H1 (cell line): ENCODE measurements around the gene NME9. TPM values are rescaled to one million over a fixed set of nuclear protein-coding genes. Genes with fewer than 3 reads are reported as not detected.

ENCODE experiments used
- CTCF ChIA-PET: fragments of 300-600 bp; sonication (Branson Sonifier 250); formaldehyde crosslinking; loops from one replicate; lab custom pipeline; 2021; ENCODE audit not compliant: partially characterized antibody; lab: Charles Lee
- POLR2A ChIA-PET: fragments of 300-600 bp; sonication (Branson Sonifier 250); formaldehyde crosslinking; loops from one replicate; lab custom pipeline; 2021; ENCODE audit warnings: inconsistent platforms; ENCODE audit not compliant: partially characterized antibody; lab: Charles Lee
- DNase-seq, 2 experiments: peaks; one replicate each; pipeline versions ENCODE4 v3.0.0 to v3.0.0-alpha.2; 2010 to 2022; ENCODE audit warnings: low spot score in 2 of 2, low read depth in 1 of 2, mixed read lengths in 1 of 2
- FAIRE-seq: peaks from 2 replicates; lab custom pipeline; 2011; peaks lifted over from hg19 to GRCh38; lab: Jason Lieb, UNC
- H2AFZ ChIP-seq: 2 replicates; pipeline ENCODE4 v1.8.1; 2012; ENCODE audit warnings: low read length, inconsistent platforms
- H2AK5ac ChIP-seq: 2 replicates; pipeline ENCODE4 v1.6.1; 2013; ENCODE audit warnings: low read depth, low read length
- H2BK120ac ChIP-seq: replicated peaks from 2 replicates; pipeline ENCODE3; 2013; ENCODE audit warnings: low read depth, low read length, inconsistent platforms
- H2BK12ac ChIP-seq: 2 replicates; pipeline ENCODE4 v1.6.1; 2013; ENCODE audit warnings: low read depth, low read length
- H2BK15ac ChIP-seq: 2 replicates; pipeline ENCODE4 v1.6.1; 2013; ENCODE audit warnings: low read length
- H2BK20ac ChIP-seq: 2 replicates; pipeline ENCODE4 v1.6.1; 2013; ENCODE audit warnings: low read length
- H2BK5ac ChIP-seq: 2 replicates; pipeline ENCODE4 v1.6.1; 2013; ENCODE audit warnings: low read depth, low read length
- H3K14ac ChIP-seq: 2 replicates; pipeline ENCODE4 v1.6.1; 2013; ENCODE audit warnings: inconsistent platforms; ENCODE audit not compliant: insufficient read length
- H3K18ac ChIP-seq: 2 replicates; pipeline ENCODE4 v1.6.1; 2013; ENCODE audit warnings: low read length; ENCODE audit errors: extremely low read depth
- H3K23ac ChIP-seq: 2 replicates; pipeline ENCODE4 v1.6.1; 2013; ENCODE audit warnings: inconsistent platforms; ENCODE audit not compliant: insufficient read length
- H3K23me2 ChIP-seq: 2 replicates; pipeline ENCODE4 v1.6.1; 2013; ENCODE audit warnings: low read depth, low read length
- H3K27ac ChIP-seq: 2 replicates; pipeline ENCODE4 v1.6.1; 2011; ENCODE audit warnings: low read depth, low read length, inconsistent platforms
- H3K27me3 ChIP-seq, 4 experiments: replicated peaks in 1 of 4; 1 replicate in 1 of 4; 2 replicates in 3 of 4; pipeline versions ENCODE4 v1.6.1 to v1.8.1; 2011 to 2013; ENCODE audit warnings: low read length in 3 of 4, mild to moderate bottlenecking in 3 of 4, inconsistent platforms in 2 of 4, mixed read lengths in 2 of 4, moderate library complexity in 1 of 4; ENCODE audit not compliant: control insufficient read depth in 3 of 4, insufficient read depth in 3 of 4; ENCODE audit errors: extremely low read depth in 1 of 4
- H3K36me3 ChIP-seq, 4 experiments: 2 replicates each; pipeline versions ENCODE4 v1.6.1 to v1.8.1; 2011 to 2013; ENCODE audit warnings: mild to moderate bottlenecking in 4 of 4, low read length in 3 of 4, moderate library complexity in 2 of 4, control low read depth in 1 of 4, inconsistent platforms in 1 of 4; ENCODE audit not compliant: insufficient read depth in 4 of 4, control insufficient read depth in 2 of 4
- H3K4ac ChIP-seq: replicated peaks from 2 replicates; pipeline ENCODE3; 2013; ENCODE audit warnings: low read length, low read depth, mixed read lengths, inconsistent platforms; ENCODE audit not compliant: insufficient read length
- H3K4me1 ChIP-seq, 4 experiments: replicated peaks in 1 of 4; 1 replicate in 1 of 4; 2 replicates in 3 of 4; pipeline versions ENCODE4 v1.6.1 to v1.8.1; 2011 to 2013; ENCODE audit warnings: low read length in 3 of 4, inconsistent platforms in 2 of 4, mixed read lengths in 1 of 4; ENCODE audit not compliant: insufficient read depth in 4 of 4, control insufficient read depth in 3 of 4
- H3K4me2 ChIP-seq, 2 experiments: 2 replicates each; pipeline versions ENCODE4 v1.6.1 to v1.8.1; 2011 to 2013; ENCODE audit warnings: low read depth in 2 of 2, low read length in 2 of 2, control low read depth in 1 of 2, inconsistent platforms in 1 of 2, mild to moderate bottlenecking in 1 of 2; ENCODE audit not compliant: insufficient read depth in 1 of 2
- H3K4me3 ChIP-seq, 4 experiments: fragments of 200-600, 300-600 bp in 1 of 4; sonication (generic), shearing (Covaris generic), sonication (Bioruptor Twin) in 1 of 4; 2 replicates each; pipeline versions ENCODE4 v1.5.1 to v1.8.1; 2011 to 2016; ENCODE audit warnings: low read length in 4 of 4, low read depth in 3 of 4, control low read depth in 2 of 4, inconsistent platforms in 2 of 4, mild to moderate bottlenecking in 2 of 4, mixed read lengths in 1 of 4, moderate library complexity in 1 of 4; ENCODE audit not compliant: insufficient read depth in 2 of 4; ENCODE audit errors: extremely low read depth in 1 of 4
- H3K56ac ChIP-seq: replicated peaks from 2 replicates; pipeline ENCODE3; 2013; ENCODE audit warnings: low read depth, mild to moderate bottlenecking, mixed read lengths, low read length, inconsistent platforms; ENCODE audit not compliant: insufficient read length
- H3K79me1 ChIP-seq: 2 replicates; pipeline ENCODE4 v1.6.1; 2013; ENCODE audit warnings: low read depth, low read length, control low read depth
- H3K79me2 ChIP-seq, 2 experiments: 2 replicates each; pipeline versions ENCODE4 v1.6.1 to v1.8.1; 2012 to 2013; ENCODE audit warnings: low read length in 2 of 2, mild to moderate bottlenecking in 2 of 2, inconsistent platforms in 1 of 2; ENCODE audit not compliant: insufficient read depth in 2 of 2, control insufficient read depth in 1 of 2
- H3K9ac ChIP-seq, 4 experiments: replicated peaks in 1 of 4; 1 replicate in 1 of 4; 2 replicates in 3 of 4; pipeline versions ENCODE4 v1.6.1 to v1.8.1; 2011 to 2013; ENCODE audit warnings: low read depth in 3 of 4, low read length in 3 of 4, control low read depth in 2 of 4, mild to moderate bottlenecking in 2 of 4, moderate library complexity in 2 of 4, inconsistent platforms in 1 of 4; ENCODE audit errors: extremely low read depth in 1 of 4
- H3K9me3 ChIP-seq, 2 experiments: 2 replicates each; pipeline versions ENCODE4 v1.6.1 to v1.8.1; 2012 to 2013; ENCODE audit warnings: mild to moderate bottlenecking in 2 of 2, moderate library complexity in 2 of 2, control low read depth in 1 of 2, inconsistent platforms in 1 of 2, low read depth in 1 of 2, low read length in 1 of 2, mixed read lengths in 1 of 2; ENCODE audit not compliant: insufficient read depth in 2 of 2
- H4K20me1 ChIP-seq, 2 experiments: replicated peaks in 1 of 2; 2 replicates each; pipeline versions ENCODE3 to v1.8.1; 2011 to 2013; ENCODE audit warnings: inconsistent platforms in 2 of 2, low read length in 2 of 2, mild to moderate bottlenecking in 1 of 2; ENCODE audit not compliant: insufficient read depth in 2 of 2, control insufficient read depth in 1 of 2
- H4K5ac ChIP-seq: 2 replicates; pipeline ENCODE4 v1.6.1; 2013; ENCODE audit warnings: low read length, low read depth, mixed read lengths, inconsistent platforms; ENCODE audit not compliant: insufficient read length
- H4K8ac ChIP-seq: 2 replicates; pipeline ENCODE4 v1.8.0; 2013; ENCODE audit warnings: mild to moderate bottlenecking, moderate library complexity, low read length, inconsistent platforms; ENCODE audit not compliant: insufficient read depth; ENCODE audit errors: extremely low read depth
- H4K91ac ChIP-seq: replicated peaks from 2 replicates; pipeline ENCODE3; 2013; ENCODE audit warnings: low read length, mixed read lengths, inconsistent platforms; ENCODE audit not compliant: insufficient read length
- ASH2L ChIP-seq: fragments of 200-600, 300-600 bp; sonication (generic); IDR thresholded peaks from one replicate; pipeline ENCODE4 v1.7.1; 2017; ENCODE audit warnings: low read length
- CBX5 ChIP-seq: fragments of 300-800, 300-1000 bp; sonication (generic); IDR thresholded peaks from 2 replicates; pipeline ENCODE4 v1.7.1; 2016; ENCODE audit warnings: antibody characterized with exemption, low read length, low read depth
- CREB1 ChIP-seq: IDR thresholded peaks from 2 replicates; pipeline ENCODE4 v1.6.1; 2012; ENCODE audit warnings: inconsistent platforms
- HDAC2 ChIP-seq, 2 experiments: fragments of 300-600 bp in 1 of 2; sonication (generic) in 1 of 2; IDR thresholded peaks; 2 replicates each; pipeline ENCODE4 v1.6.1; 2011 to 2012; ENCODE audit warnings: low read depth in 2 of 2, low read length in 2 of 2, mild to moderate bottlenecking in 2 of 2, moderate library complexity in 2 of 2, borderline replicate concordance in 1 of 2, inconsistent platforms in 1 of 2
- HDAC6 ChIP-seq: IDR thresholded peaks from one replicate; pipeline ENCODE4 v1.7.1; 2012; ENCODE audit warnings: low read depth, mild to moderate bottlenecking, inconsistent platforms, low read length, moderate library complexity
- JUND ChIP-seq: IDR thresholded peaks from 2 replicates; pipeline ENCODE4 v1.6.1; 2011; ENCODE audit warnings: mild to moderate bottlenecking, improper control_type of control experiment, low read length
- KDM1A ChIP-seq: fragments of 200-600, 300-600 bp; sonication (generic); IDR thresholded peaks from 2 replicates; pipeline ENCODE4 v1.7.1; 2016; ENCODE audit warnings: mild to moderate bottlenecking, low read length, borderline replicate concordance
- KDM5A ChIP-seq: fragments of 200-600 bp; IDR thresholded peaks from 2 replicates; pipeline ENCODE4 v1.7.1; 2012; ENCODE audit warnings: mild to moderate bottlenecking, low read length, inconsistent platforms, mixed read lengths
- MAX ChIP-seq: IDR thresholded peaks from 2 replicates; pipeline ENCODE4 v1.6.1; 2012; ENCODE audit warnings: inconsistent platforms
- PHF8 ChIP-seq: fragments of 200-600 bp; sonication (generic); conservative IDR thresholded peaks from 2 replicates; pipeline ENCODE4 v1.7.1; 2012; ENCODE audit warnings: low read depth, mild to moderate bottlenecking, inconsistent platforms, low read length, moderate library complexity
- POLR2AphosphoS5 ChIP-seq: IDR thresholded peaks from 2 replicates; pipeline ENCODE4 v1.6.1; 2011; ENCODE audit warnings: low read depth, low read length
- SUZ12 ChIP-seq: fragments of 200-600 bp; sonication (generic); IDR thresholded peaks from 2 replicates; pipeline ENCODE4 v1.6.1; 2012; ENCODE audit warnings: mild to moderate bottlenecking, inconsistent platforms, low read length, moderate library complexity, mixed read lengths
- TAF7 ChIP-seq: optimal IDR thresholded peaks from 2 replicates; pipeline ENCODE3; 2011; ENCODE audit warnings: low read depth, mild to moderate bottlenecking, inconsistent platforms, low read length, moderate library complexity, borderline replicate concordance
- WGBS, 2 experiments: shearing (Covaris generic) in 1 of 2; methylation state at CpG; one replicate each; pipeline versions ENCODE4 v1.1.6 to v1.1.7; 2013 to 2015; ENCODE audit warnings: low lambda C conversion rate in 2 of 2, mixed read lengths in 2 of 2, inconsistent platforms in 1 of 2, low coverage in 1 of 2, missing lambda C conversion rate in 1 of 2; ENCODE audit not compliant: insufficient replicate concordance in 2 of 2, insufficient coverage in 1 of 2, insufficient read length in 1 of 2; ENCODE audit errors: extremely low coverage in 1 of 2, missing lambda C conversion rate in 1 of 2; 5-methylcytosine and 5-hydroxymethylcytosine counted together
- polyA plus RNA-seq, 7 experiments: library from polyadenylated mRNA; depleted of rRNA in 3 of 7; stranded (reverse) in 5 of 7; unstranded in 2 of 7; fragments of >200 nt in 5 of 7; fragments of 200-250 nt in 2 of 7; gene quantifications; 1 replicate in 5 of 7; 2 replicates in 1 of 7; 4 replicates in 1 of 7; pipeline versions ENCODE4 v1.2.1 to v1.2.3, GENCODE V29; 2011 to 2013; ENCODE audit warnings: missing spikeins in 2 of 7, mixed read lengths in 2 of 7
- total RNA-seq: library from RNA; stranded (reverse); fragmentation: NEBNext Ultra II Directional; extraction: Animal tissue kit (Norgen Biotek cat#: 25700); gene quantifications from 2 replicates; pipeline ENCODE4 v1.2.1, GENCODE V29; 2021
- TF ChIP-seq, protein P1 (sequence below): IDR thresholded peaks from 2 replicates; pipeline ENCODE4 v1.6.1; 2012; ENCODE audit warnings: inconsistent platforms

NME9 gene
- total and polyA plus RNA-seq, 2 of the 8 experiments (the other 6 are each of a cell fraction or from before 2014, with no cell fraction given): 0.11 TPM; not detected in 1

DNA sequence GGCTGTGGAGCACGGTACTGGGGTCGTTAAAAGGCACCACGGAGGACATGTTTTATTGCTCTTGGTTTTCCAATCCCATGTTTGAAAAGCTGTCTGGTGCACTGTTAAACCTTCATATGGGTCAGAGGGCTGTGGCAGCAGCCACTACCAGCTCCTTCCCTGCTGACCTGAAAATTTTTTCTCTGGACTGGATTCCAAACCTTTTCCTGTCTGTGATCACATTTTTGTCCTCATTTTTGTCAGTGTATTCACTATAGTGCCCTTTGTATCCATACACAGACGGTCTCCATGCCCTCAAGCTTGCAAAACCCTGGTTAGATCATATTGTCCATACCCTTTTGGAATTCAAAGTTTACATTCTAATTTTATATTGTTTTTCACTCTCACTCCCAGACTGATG lies 70.5 kb downstream of the NME9 start:
- Histone ChIP-seq H3K4ac (no peak overlapping the region), H3K18ac (no peak overlapping the region), H3K4me3 (no peak overlapping the region), H4K8ac (no peak overlapping the region), H3K23me2 (no peaks in the 10 kb centered on the region), H2BK15ac (no peak overlapping the region), H2BK20ac (no peak overlapping the region), H3K79me1 (no peaks in the 10 kb centered on the region), H3K27me3 (no peaks in the 10 kb centered on the region), H2BK12ac (no peak overlapping the region), H4K20me1 (no peaks in the 10 kb centered on the region), H2BK5ac (no peak overlapping the region), H2AFZ (no peak overlapping the region), H4K91ac (no peak overlapping the region), H3K36me3 (peaks cover 0 to 5% (median 2%) of the 10 kb centered on the region in 4 experiments; a peak in 2 of 8 replicates), H3K4me1 (no peaks in the 10 kb centered on the region), H3K14ac (no peak overlapping the region), H3K23ac (no peak overlapping the region), H3K79me2 (no peaks in the 10 kb centered on the region), H2BK120ac (no peak overlapping the region), H3K9ac (no peak overlapping the region), H3K9me3 (no peaks in the 10 kb centered on the region), H3K4me2 (no peak overlapping the region), H2AK5ac (no peak overlapping the region), H4K5ac (no peak overlapping the region), H3K27ac (no peak overlapping the region), H3K56ac (no peak overlapping the region)
- no peak for FAIRE-seq
- WGBS, 2 experiments: 95% methylated on average over 4 of the region's 4 CpGs; no CpG with 5 or more reads in 1 of the 2 experiments
- CTCF ChIA-PET: interaction anchor here (0.9 to 1.8 kb wide), 2 partner anchors 141 to 167 kb away, joined by 4 to 7 read pairs; no protein-coding TSS in a partner anchor
- POLR2A ChIA-PET: no interaction called here
- no peak for DNase-seq
- no peak for TF ChIP-seq KDM1A
- TF ChIP-seq MAX: no peak
- no peak for TF ChIP-seq KDM5A
- TF ChIP-seq PHF8: no peak
- TF ChIP-seq HDAC6: no peak
- TF ChIP-seq, protein P1, sequence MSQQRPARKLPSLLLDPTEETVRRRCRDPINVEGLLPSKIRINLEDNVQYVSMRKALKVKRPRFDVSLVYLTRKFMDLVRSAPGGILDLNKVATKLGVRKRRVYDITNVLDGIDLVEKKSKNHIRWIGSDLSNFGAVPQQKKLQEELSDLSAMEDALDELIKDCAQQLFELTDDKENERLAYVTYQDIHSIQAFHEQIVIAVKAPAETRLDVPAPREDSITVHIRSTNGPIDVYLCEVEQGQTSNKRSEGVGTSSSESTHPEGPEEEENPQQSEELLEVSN: no peak
- TF ChIP-seq CREB1: no peak
- TF ChIP-seq JUND: no peak
- TF ChIP-seq TAF7: no peak
- TF ChIP-seq SUZ12: no peak
- TF ChIP-seq HDAC2 (IDR thresholded peaks at IDR 0.05; ENCODE audit: borderline replicate concordance in 1 of 2, low read depth in 2 of 2, low read length in 2 of 2): no peak
- no peak for TF ChIP-seq CBX5
- no peak for TF ChIP-seq POLR2AphosphoS5
- TF ChIP-seq ASH2L: no peak
